ENCODE data around the gene KRTAP23-1.

DNA sequence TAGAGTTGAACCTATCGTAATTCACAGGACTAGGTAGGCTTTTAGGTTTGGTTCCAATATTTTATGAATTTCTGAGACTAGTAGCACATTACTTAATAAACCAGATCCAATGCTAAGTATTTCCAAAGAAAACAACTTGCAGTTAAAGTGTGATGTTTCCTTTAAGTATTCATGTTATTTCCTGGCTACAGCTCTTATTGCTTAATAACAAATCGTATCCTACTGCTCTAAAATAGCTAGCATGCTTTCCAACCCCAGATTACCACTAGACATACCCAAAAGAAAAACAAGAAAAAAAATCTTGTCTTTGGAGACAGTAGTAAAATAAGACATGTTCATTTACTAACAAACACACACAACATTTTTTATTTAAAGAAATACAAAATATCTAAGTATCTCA is 11.8 kb downstream of the KRTAP23-1 start:
- TF ChIP-seq EZH2 (IDR thresholded peaks at IDR 0.05; ENCODE audit: borderline replicate concordance, insufficient read depth, low read length, poor library complexity, severe bottlenecking) (no peak), CTCF (IDR thresholded peaks at IDR 0.05; ENCODE audit: poor library complexity, severe bottlenecking) (no peak), REST (IDR thresholded peaks at IDR 0.05; ENCODE audit: borderline replicate concordance) (no peak), POLR2AphosphoS5 (IDR thresholded peaks at IDR 0.05) (no peak), EP300 (conservative IDR thresholded peaks at IDR 0.05; ENCODE audit: poor library complexity, severe bottlenecking) (no peak), MXI1 (conservative IDR thresholded peaks at IDR 0.05; ENCODE audit: poor library complexity, severe bottlenecking) (no peak)
